BJ (cell line): Measurements from ENCODE around the gene SKIDA1. TPM values are rescaled to one million over a fixed set of nuclear protein-coding genes. Genes with fewer than 3 reads are reported as not detected.
"Not testable (repeated sequence)": the region's sequence is repeated elsewhere in the genome, so short reads cannot be mapped to it uniquely, and the experiment has no call there.

ENCODE experiments used
- CTCF ChIA-PET: fragments of 350-600 bp; formaldehyde crosslinking; extraction: SDS; loops from one replicate; lab custom pipeline; 2021; ENCODE audit warnings: antibody characterized with exemption, inconsistent platforms; lab: Yijun Ruan, JAX
- POLR2A ChIA-PET: fragments of 300-600 bp; sonication (Branson Sonifier 250); formaldehyde crosslinking; extraction: SDS; loops from one replicate; lab custom pipeline; 2021; ENCODE audit warnings: antibody characterized with exemption; lab: Charles Lee
- DNase-seq: peaks from one replicate; pipeline ENCODE4 v3.0.0-alpha.2; 2011; ENCODE audit warnings: low read depth
- H3K27me3 ChIP-seq: 2 replicates; pipeline ENCODE4 v1.6.0; 2011; ENCODE audit warnings: low read length; ENCODE audit not compliant: control insufficient read depth, insufficient read depth
- H3K36me3 ChIP-seq: 2 replicates; pipeline ENCODE4 v1.5.1; 2011; ENCODE audit warnings: low read length; ENCODE audit not compliant: control insufficient read depth, insufficient read depth
- H3K4me3 ChIP-seq: 2 replicates; pipeline ENCODE4 v1.5.1; 2011; ENCODE audit warnings: low read depth, mild to moderate bottlenecking, control low read depth, low read length
- polyA minus RNA-seq: library from RNA; depleted of rRNA, polyadenylated mRNA; stranded (reverse); fragments of >200 nt; gene quantifications from 2 replicates; pipeline ENCODE4 v1.2.3, GENCODE V29; 2011; rRNA and poly(A)+ RNA removed
- polyA plus RNA-seq: library from polyadenylated mRNA; depleted of rRNA; stranded (reverse); fragments of >200 nt; gene quantifications from 2 replicates; pipeline ENCODE4 v1.2.3, GENCODE V29; 2011; rRNA removed
- TF ChIP-seq, protein P1 (sequence below): IDR thresholded peaks from 2 replicates; pipeline ENCODE4 v1.5.1; 2011; ENCODE audit warnings: low read depth, mild to moderate bottlenecking, control low read depth, inconsistent platforms, low read length, moderate library complexity; ENCODE audit not compliant: insufficient read depth

SKIDA1 gene
- 0.27 and 0.60 TPM in 2 replicates for polyA plus RNA-seq
- 0.33 and 0.41 TPM in 2 replicates for polyA minus RNA-seq

GRCh38 chr10:21525367-21526187 is at the start of gene SKIDA1:
Gene SKIDA1 (minus strand): TSS chr10:21525682. CDS start chr10:21517822, 7,860 bp downstream.
- TF ChIP-seq, protein P1, sequence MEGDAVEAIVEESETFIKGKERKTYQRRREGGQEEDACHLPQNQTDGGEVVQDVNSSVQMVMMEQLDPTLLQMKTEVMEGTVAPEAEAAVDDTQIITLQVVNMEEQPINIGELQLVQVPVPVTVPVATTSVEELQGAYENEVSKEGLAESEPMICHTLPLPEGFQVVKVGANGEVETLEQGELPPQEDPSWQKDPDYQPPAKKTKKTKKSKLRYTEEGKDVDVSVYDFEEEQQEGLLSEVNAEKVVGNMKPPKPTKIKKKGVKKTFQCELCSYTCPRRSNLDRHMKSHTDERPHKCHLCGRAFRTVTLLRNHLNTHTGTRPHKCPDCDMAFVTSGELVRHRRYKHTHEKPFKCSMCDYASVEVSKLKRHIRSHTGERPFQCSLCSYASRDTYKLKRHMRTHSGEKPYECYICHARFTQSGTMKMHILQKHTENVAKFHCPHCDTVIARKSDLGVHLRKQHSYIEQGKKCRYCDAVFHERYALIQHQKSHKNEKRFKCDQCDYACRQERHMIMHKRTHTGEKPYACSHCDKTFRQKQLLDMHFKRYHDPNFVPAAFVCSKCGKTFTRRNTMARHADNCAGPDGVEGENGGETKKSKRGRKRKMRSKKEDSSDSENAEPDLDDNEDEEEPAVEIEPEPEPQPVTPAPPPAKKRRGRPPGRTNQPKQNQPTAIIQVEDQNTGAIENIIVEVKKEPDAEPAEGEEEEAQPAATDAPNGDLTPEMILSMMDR: no peak
- no peaks in the 10 kb centered on the region for H3K36me3 ChIP-seq
- H3K4me3 ChIP-seq: peak within 1 kb of the TSS; percentile 59
- CTCF ChIA-PET: interaction anchor here (0.7 to 1.7 kb wide), 3 partner anchors 29 to 791 kb away, joined by 3 to 6 read pairs (median 3); partner anchors contain the start of gene COMMD3
- DNase-seq: peak; percentile 50
- no peaks in the 10 kb centered on the region for H3K27me3 ChIP-seq
- POLR2A ChIA-PET: no interaction called here

DNA sequence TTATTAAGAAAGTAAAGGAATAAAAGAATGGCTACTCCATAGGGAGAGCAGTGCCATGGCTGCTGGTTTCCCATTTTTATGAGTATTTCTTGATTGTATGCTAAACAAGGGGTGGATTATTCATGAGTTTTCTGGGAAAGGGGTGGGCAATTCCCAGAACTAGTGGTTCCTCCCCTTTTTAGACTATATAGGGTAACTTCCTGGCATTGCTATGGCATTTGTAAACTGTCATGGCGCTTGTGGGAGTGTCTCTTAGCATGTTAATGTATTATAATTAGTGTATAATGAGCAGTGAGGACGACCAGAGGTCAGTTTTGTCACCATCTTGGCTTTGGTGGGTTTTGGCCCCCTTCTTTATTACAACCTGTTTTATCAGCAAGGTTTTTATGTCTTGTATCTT is 49.0 kb upstream of the SKIDA1 start:
- H3K27me3 ChIP-seq, DNase-seq, CTCF ChIA-PET, POLR2A ChIA-PET, H3K36me3 ChIP-seq, H3K4me3 ChIP-seq: not testable (repeated sequence)

GRCh38 chr10:21572578-21572977 is 47.1 kb upstream of the SKIDA1 start:
- POLR2A ChIA-PET: interaction anchor here (0.7 kb wide), 1 partner anchor 97 kb away, joined by 3 read pairs; no protein-coding TSS in a partner anchor
- Histone ChIP-seq H3K27me3 (no peaks in the 10 kb centered on the region), H3K36me3 (no peaks in the 10 kb centered on the region; the same call in 1 of the 2 replicates), H3K4me3 (no peak overlapping the region)
- DNase-seq: no peak
- TF ChIP-seq, protein P1: no peak
- CTCF ChIA-PET: no interaction called here

- ChIA-PET CTCF (no interaction called here), POLR2A (no interaction called here)
- H3K4me3 ChIP-seq: no peak overlapping the region
- H3K27me3 ChIP-seq: no peaks in the 10 kb centered on the region
- DNase-seq: no peak
- H3K36me3 ChIP-seq: no peaks in the 10 kb centered on the region; the same call in 1 of the 2 replicates
- TF ChIP-seq, protein P1: no peak
Measured at GRCh38 chr10:21570761-21571521, 45.5 kb upstream of the SKIDA1 start.

- H3K27me3 ChIP-seq, POLR2A ChIA-PET, H3K4me3 ChIP-seq, CTCF ChIA-PET, DNase-seq, H3K36me3 ChIP-seq: not testable (repeated sequence)
Measured at GRCh38 chr10:21558984-21559383, 33.5 kb upstream of the SKIDA1 start.

- ChIA-PET POLR2A (no interaction called here), CTCF (no interaction called here)
- TF ChIP-seq, protein P1: no peak
- Histone ChIP-seq H3K27me3 (no peaks in the 10 kb centered on the region), H3K36me3 (peaks cover 9% of the 10 kb centered on the region), H3K4me3 (no peak overlapping the region)
- DNase-seq: no peak
Measured at GRCh38 chr10:21556527-21556926, 31.0 kb upstream of the SKIDA1 start.
